NCI-H2171 treated with DMSO at 0.1 percent for 48 hours (cell line): ENCODE data around the gene TIMM10.
"Not testable (repeated sequence)": the region's sequence is repeated elsewhere in the genome, so short reads cannot be mapped to it uniquely, and the experiment has no call there.

Experiments used
- DNase-seq: peaks from one replicate; lab custom pipeline; 2025; lab: John Stamatoyannopoulos, UW

Gene TIMM10

GRCh38 chr11:57541169-57541568, 10.6 kb upstream of the TIMM10 start:
- DNase-seq: no peak

DNA sequence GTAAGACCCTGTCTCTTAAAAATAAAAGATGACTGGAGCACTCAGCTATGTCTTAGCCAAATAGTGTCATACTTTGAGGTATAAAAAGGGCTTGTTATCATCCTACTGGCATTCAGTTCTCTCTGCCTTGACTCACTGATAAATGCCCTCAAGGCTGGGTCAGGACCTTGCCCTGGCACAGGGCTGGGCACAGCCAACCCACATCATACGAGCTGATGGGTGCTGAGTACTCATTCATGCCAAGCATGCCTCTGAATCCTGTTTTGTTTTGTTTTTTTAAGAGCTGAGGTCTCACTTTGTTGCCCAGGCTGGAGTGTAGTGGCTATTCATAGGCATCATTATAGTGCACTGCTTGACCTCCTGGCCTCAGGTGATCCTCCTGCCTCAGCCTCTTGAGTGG, 8.8 kb upstream of the TIMM10 start:
- no peak for DNase-seq

- no peak for DNase-seq
Measured at GRCh38 chr11:57536947-57537619, 6.5 kb upstream of the TIMM10 start, which contains the start of gene SMTNL1. Gene SMTNL1 (plus strand): TSS chr11:57537595. CDS start chr11:57542643, 5,048 bp downstream.

DNA sequence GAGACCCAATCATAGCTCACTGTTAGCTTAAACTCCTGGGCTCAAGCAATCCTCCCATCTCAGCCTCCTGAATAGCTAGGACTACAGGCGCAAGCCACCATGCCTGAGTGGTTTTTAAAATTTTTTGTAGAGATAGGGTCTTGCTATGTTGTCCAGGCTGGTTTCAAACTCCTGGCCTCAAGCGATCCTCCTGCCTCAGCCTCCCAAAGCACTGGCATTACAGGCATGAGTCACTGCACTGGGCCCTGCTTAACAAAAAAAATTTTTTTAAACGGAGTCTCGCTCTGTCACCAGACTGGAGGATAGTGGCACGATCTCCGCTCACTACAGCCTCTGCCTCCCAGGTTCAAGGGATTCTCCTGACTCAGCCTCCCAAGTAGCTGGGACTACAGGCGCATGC, 3.9 kb upstream of the TIMM10 start:
- not testable (repeated sequence) for DNase-seq

GRCh38 chr11:57530215-57530595, 349 bp downstream of the TIMM10 start:
- no peak for DNase-seq

DNA sequence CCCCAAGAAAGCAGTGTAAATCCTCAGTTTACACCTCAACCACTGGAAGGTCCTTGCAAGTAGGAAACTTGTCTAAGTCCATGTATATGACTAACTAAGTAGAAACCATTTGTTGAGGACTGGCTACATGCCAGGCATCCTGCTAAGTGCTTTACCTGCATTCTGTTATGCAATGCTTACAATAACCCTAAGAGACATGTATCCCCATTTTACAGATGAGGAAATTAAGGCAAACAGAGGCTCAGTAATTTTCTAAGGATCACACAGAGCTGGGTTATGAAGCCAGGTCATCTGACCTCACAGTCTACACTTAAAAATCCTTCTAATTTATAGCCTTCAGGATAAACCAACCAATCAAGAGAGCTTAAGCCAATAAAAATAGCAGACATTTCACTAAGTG, 1.5 kb downstream of the TIMM10 start:
- no peak for DNase-seq

GRCh38 chr11:57527056-57527631, 3.4 kb downstream of the TIMM10 start:
- peak; percentile 69 for DNase-seq

GRCh38 chr11:57523419-57523818, 7.1 kb downstream of the TIMM10 start:
- no peak for DNase-seq

GRCh38 chr11:57521116-57521515, 9.4 kb downstream of the TIMM10 start:
- no peak for DNase-seq

GRCh38 chr11:57516061-57516443, 14.5 kb downstream of the TIMM10 start:
- no peak for DNase-seq

GRCh38 chr11:57515332-57516060, 15.1 kb downstream of the TIMM10 start, which contains the start of gene SLC43A1:
Gene SLC43A1 (minus strand): TSS chr11:57515702. CDS start chr11:57514111, 1,591 bp downstream.
- DNase-seq: peak; percentile 52

DNA sequence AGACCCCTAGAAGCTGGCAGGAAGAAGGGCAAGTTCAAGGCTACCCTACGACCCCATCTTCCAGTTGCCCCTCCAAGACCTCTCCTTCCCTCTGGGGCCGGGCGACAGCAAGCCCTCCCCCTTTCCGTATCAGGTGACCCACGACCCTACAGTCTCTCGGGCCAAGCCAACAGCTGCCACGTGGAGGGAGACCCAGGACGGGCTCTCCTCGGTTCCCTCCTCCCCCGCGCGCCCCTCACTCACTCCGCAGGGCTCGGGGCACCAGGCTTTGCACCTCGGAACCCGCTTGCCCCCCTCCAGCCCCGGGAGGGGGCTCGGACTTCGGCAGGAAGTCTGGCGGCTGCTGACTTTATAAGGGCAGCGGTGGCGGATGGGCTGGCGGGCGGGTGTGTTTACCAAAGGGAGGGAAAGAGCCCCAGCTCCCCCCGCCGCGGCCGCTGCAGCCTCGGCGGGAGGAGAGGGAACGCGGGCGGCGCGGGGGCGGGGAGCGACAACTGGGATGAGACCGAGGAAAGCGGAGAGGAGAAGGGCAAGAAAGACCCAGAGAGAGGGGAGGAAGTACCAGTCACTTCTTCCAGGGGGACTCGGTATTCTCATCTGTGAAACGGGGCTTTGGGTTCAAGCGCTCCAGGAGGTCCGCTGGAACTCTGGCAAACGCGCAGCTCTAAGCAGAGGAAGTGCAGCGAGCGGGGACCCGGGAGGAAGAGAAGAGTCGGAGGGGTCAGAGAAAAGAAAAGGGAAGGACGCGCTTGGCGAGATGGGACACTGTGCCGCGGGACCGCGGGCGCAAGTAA, 15.8 kb downstream of the TIMM10 start:
- peak; percentile 57 for DNase-seq

DNA sequence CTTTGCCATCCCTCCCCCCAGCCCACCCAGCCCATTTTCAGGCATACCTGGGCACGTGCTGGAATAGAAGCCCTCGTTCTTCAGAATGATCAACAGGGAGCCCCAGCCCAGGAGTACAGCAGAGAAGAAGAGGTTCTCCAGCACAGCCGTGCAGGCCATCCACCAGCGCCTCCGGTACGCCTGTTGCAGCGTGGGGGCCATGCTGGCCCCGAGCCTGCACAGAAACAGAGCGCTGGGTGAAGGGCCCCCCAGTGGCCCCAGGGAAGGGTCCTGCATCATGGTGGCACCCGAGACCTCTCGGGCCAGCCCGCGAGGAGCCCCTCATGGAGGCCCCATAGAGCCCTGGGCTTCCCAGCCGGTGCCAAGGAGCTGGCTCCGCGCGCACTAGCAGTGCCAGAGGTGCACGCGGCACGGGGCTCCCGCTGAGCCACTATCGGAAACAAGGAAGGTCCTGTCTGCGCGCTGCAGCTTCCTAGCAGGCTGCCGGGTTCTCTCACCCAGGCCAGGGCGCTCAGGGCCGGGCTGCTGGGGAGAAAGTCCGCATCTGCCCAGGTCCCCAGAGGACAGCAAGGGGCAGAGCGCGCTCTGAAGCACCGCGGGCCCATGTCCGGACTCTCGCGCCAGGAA, 16.5 kb downstream of the TIMM10 start:
- peak; percentile 54 for DNase-seq

DNA sequence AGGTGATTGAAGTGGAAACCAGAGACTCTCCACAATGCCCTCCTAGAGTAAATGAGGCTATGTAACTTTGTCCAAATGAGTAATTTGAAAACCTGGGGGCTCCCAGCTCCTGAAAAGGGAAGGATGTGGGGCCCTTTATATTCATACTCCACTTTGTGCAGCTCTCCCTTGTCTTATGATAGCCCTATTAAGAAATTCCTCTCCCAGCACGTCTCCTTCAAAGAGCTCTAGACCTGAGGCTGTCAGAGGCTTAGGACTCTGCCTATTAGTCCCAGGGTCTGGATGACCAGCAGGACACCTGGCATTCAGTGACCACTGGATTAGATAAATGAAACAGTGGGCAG, 17.1 kb downstream of the TIMM10 start:
- no peak for DNase-seq

DNA sequence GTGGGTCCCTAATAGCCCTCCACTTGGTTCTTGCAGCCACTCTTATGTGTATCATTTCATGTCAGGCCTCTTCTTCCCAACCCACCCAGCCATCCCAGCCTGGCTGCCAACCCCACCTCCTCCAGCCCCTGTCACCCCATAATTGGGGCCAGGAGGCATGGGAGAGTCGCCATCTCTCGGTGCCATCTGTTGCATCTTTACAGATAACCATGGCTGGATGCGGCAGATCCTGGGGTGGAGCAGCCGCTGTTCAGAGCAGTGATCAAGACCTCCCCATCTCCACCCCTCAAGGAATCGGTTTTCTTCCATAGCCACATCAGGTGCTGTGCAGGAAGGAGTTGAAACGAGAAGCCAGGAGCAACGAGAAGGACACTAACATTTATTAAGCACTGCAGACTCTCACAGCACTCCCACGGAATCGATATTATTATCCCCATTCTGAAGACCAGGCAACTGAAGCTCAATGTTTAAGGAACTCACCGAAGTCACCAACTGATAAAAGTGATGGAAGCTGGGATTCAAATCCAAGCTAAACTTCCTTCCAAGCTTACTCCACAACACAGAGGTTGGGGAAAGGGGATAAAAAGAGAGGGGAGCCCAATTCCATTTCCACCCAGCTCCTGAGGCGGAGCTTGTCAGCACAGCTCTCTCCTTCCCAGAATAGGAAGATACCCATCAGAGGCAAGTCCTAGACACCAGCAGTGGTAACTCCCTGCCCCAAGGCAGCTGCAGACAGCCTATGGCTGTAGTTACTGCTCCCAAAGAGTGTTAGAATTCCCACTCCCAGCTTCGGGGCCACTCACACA, 17.7 kb downstream of the TIMM10 start:
- no peak for DNase-seq

DNA sequence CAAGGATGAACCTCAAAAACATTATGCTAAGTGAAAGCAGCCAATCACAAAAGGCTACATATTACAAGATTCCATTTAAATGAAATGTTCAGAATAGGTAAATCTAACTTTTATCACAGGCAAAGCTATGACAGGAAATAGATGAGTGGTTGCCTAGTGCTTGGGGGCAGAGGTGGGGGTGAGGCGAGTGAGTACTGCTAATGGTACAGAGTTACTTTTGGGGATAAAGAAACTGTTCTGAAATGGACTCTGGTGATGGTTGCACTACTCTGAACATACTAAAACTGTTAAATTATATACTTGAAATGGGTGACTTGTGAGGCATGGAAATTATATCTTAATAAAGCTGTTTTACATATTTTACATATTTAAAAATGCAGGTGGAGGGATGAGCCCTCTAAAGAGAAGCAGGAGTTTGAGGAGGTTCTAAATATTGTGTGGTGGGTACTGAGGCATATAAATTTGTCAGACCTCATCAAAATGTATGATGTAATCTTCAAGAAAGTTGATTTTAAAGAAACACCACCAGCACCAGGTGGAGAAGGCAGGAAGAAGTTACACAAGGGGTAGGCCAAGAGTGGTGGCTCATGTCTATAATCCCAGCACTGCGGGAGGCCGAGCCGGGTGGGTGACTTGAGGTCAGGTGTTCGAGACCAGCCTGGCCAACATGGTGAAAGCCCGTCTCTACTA, 18.7 kb downstream of the TIMM10 start:
- no peak for DNase-seq

DNA sequence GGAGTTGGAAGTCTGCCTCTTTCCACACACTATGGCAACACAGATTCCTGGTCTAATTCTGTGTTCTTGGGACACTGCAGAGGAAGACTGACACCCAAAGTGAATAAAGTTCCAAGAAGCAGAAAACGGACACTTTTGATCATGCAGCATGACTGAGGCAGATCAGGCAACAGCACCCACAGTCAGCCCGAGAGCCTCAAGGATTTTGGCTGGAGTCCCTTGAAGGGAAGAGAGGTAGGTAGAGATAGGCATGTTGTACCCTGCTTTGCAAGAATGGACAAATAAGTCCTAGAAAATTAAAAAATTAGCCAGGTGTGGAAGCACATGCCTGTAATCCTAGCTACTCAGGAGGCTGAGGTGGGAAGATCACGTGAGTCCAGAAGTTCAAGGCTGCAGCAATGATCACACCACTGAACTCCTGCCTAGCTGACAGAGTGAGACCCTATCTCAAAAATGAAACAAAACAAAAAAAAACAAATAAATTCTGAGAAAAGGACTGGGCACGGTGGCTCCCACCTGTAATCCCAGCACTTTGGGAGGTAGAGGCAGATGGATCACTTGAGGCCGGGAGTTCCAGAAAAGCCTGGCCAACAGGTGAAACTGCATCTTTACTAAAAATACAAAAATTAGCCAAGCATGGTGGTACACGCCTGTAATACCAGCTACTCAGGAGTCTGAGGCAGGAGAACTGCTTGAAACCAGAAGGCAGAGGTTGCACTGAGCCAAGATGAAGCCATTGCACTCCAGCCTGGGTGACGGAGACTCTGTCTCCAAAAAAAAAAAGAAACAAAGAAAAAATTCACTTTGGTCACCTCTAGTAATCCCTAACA, 22.0 kb downstream of the TIMM10 start:
- DNase-seq: no peak

GRCh38 chr11:57506522-57506921, 24.0 kb downstream of the TIMM10 start:
- no peak for DNase-seq

- DNase-seq: no peak
Measured at GRCh38 chr11:57504511-57504910, 26.0 kb downstream of the TIMM10 start.

GRCh38 chr11:57502870-57503269, 27.7 kb downstream of the TIMM10 start:
- DNase-seq: no peak
